Heart left ventricle (tissue), 13 donors: ENCODE data around the gene CXXC1.

Source experiments
- POLR2A ChIP-seq, 2 donors: fragments of 450-650 bp; IDR thresholded peaks; one replicate each; pipeline ENCODE4 v1.6.1; 2017; ENCODE audit warnings: antibody characterized with exemption in 2 of 2, mild to moderate bottlenecking in 2 of 2, moderate library complexity in 2 of 2
- TF ChIP-seq, protein P1 (sequence below), 12 donors: fragments of 200-600 bp; sonication (generic) in 4 of 12; IDR thresholded peaks; one replicate each; pipeline versions ENCODE4 v1.5.0 to v1.8.0; 2018 to 2022; ENCODE audit warnings: antibody characterized with exemption in 12 of 12, mild to moderate bottlenecking in 5 of 12
- donor health status: ischemic (EF 13 %, LVEDD 7.1; RV severe dilation, severe dysfunction).
- donor health status: DM: no; HTN: yes; CAD: no.
- donor health status: DM: no; HTN: no; CAD: no.
- donor health status: ischemic (EF 25% LVEDD 6.9; RV normal size, moderate dysfunction).
- donor health status: ischemic (EF 25% LVEDD 5.7; RV mildly dilated, moderate dysfunction).
- donor health status: ischemic (EF 35%, LVEDD 5.7; RV mildly dilated, moderate dysfunction).
- donor health status: nonischemic (EF 11% LVEDD 7.7; RV severe dilation, severe dysfunction).
- donor health status: DM: yes; HTN: yes; CAD: no.
- donor health status: PGD.
- donor health status: ischemic (EF 29% LVEDD 5.4; RV normal size, mild dysfunction).
- donor health status: nonischemic (EF 23%, LVEDD 6.1; RV moderate dilation, normal function).

DNA sequence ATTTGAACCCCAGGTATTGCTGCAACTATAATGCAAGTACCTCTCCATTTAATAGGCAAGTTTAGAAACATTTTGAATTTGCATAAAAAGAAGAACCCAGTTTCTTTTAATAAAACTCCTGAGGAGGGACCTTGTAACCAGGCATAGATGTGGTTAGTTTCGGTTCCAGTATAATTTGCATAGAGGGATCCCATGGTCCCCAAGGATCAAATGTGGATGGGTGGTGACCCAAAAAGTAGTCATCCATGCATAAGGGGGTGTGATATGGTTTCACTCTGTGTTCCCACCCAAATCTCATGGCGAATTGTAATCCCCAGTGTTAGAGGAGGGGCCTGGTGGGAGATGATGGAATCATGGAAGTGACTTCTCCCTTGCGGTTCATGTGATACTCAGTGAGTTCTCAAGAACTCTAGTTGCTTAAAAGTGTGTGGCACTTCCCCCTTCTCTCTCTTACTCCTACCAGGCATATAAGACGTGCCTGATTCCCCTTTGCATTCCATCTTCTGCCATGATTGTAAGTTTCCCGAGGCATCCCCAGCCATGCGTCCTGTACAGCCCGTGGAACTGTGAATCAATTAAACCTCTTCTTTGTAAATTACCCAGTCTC lies 47.2 kb upstream of the CXXC1 start:
- TF ChIP-seq POLR2A (IDR thresholded peaks at IDR 0.05): no peak
- TF ChIP-seq, protein P1, sequence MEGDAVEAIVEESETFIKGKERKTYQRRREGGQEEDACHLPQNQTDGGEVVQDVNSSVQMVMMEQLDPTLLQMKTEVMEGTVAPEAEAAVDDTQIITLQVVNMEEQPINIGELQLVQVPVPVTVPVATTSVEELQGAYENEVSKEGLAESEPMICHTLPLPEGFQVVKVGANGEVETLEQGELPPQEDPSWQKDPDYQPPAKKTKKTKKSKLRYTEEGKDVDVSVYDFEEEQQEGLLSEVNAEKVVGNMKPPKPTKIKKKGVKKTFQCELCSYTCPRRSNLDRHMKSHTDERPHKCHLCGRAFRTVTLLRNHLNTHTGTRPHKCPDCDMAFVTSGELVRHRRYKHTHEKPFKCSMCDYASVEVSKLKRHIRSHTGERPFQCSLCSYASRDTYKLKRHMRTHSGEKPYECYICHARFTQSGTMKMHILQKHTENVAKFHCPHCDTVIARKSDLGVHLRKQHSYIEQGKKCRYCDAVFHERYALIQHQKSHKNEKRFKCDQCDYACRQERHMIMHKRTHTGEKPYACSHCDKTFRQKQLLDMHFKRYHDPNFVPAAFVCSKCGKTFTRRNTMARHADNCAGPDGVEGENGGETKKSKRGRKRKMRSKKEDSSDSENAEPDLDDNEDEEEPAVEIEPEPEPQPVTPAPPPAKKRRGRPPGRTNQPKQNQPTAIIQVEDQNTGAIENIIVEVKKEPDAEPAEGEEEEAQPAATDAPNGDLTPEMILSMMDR (IDR thresholded peaks at IDR 0.05): no peak
